Lower leg skin (tissue), 4 donors: ENCODE results near the gene ANO6. TPM values are rescaled to one million over a fixed set of nuclear protein-coding genes. Genes with fewer than 3 reads are reported as not detected.
A peak's percentile ranks its signal among the peaks of the same experiment; 100 is the strongest.

ENCODE experiments used
- DNase-seq, 2 donors: peaks; one replicate each; pipeline ENCODE4 v3.0.0-alpha.2; 2019; ENCODE audit warnings: low spot score in 2 of 2
- H3K4me3 ChIP-seq: fragments of 200-600 bp; sonication (generic); 2 replicates; pipeline ENCODE4 v1.5.1; 2017; ENCODE audit warnings: mild to moderate bottlenecking, low read depth; ENCODE audit not compliant: poor library complexity, severe bottlenecking
- POLR2A ChIP-seq, 2 donors: fragments of 450-650 bp; IDR thresholded peaks; one replicate each; pipeline ENCODE4 v1.6.1; 2016 to 2017; ENCODE audit warnings: antibody characterized with exemption in 2 of 2, mild to moderate bottlenecking in 1 of 2, moderate library complexity in 1 of 2
- WGBS, 2 donors: methylation state at CpG; one replicate each; pipeline ENCODE4 v1.1.5; 2018; 5-methylcytosine and 5-hydroxymethylcytosine counted together
- intact Hi-C: fragments of 100-400 bp; cut with DNase I; formaldehyde crosslinking; loops from one replicate; pipeline ENCODE4 v1.15.0; 2023; ENCODE audit warnings: low total_unique reads
- total RNA-seq, 4 donors: library from RNA; depleted of rRNA; stranded (reverse); fragments of >200 nt; gene quantifications; one replicate each; pipeline ENCODE4 v1.1.0, GENCODE V29; 2016
- TF ChIP-seq, protein P1 (sequence below), 3 donors: fragments of 450-650 bp; IDR thresholded peaks; one replicate each; pipeline ENCODE4 v1.5.1; 2016; ENCODE audit warnings: antibody characterized with exemption in 3 of 3, mild to moderate bottlenecking in 3 of 3, moderate library complexity in 2 of 3

Gene ANO6
- total RNA-seq, 4 donors from 2014 or later, result 36.3 to 41.1 (median 38.9) TPM

DNA sequence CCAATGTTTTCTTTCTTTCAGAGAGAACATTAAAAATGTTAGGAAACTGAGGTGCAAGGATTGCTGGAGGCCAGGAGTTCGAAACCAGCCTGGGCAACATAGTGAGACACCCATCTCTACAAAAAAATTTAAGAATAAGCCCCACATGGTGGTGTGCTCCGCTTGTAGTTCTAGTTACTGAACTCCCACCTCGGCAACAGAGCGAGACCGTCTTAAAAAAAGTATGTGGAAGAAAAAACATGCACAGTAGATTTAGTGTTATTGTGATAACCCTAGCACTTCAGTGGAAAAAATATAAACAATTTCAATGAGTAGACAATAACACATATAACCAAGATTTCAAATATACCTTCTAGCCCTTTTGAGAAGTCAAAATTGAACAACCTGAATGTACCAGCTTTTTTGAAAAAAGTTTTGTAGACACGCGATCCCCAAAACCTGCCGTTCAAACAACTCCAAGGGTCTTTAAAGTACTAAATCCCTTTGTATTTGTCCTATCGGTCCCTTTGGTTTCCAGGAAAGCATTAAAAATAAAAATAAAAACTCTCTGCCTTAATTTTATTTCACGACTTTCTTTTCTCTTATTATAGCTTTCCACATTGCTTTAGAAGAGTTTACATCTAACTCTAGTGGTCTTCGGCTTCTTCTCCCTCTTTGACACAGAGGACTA lies 1.0 kb upstream of the ANO6 start:
- H3K4me3 ChIP-seq, result peak overlapping the region; percentile 64
- DNase-seq, result no peak
- intact Hi-C loops, result no loop called here
- 18 to 23% methylated on average over 11 of the region's 11 CpGs for WGBS, 2 donors
- TF ChIP-seq, protein P1, sequence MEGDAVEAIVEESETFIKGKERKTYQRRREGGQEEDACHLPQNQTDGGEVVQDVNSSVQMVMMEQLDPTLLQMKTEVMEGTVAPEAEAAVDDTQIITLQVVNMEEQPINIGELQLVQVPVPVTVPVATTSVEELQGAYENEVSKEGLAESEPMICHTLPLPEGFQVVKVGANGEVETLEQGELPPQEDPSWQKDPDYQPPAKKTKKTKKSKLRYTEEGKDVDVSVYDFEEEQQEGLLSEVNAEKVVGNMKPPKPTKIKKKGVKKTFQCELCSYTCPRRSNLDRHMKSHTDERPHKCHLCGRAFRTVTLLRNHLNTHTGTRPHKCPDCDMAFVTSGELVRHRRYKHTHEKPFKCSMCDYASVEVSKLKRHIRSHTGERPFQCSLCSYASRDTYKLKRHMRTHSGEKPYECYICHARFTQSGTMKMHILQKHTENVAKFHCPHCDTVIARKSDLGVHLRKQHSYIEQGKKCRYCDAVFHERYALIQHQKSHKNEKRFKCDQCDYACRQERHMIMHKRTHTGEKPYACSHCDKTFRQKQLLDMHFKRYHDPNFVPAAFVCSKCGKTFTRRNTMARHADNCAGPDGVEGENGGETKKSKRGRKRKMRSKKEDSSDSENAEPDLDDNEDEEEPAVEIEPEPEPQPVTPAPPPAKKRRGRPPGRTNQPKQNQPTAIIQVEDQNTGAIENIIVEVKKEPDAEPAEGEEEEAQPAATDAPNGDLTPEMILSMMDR (IDR thresholded peaks at IDR 0.05), result no peak
- no peak for TF ChIP-seq POLR2A (IDR thresholded peaks at IDR 0.05)

DNA sequence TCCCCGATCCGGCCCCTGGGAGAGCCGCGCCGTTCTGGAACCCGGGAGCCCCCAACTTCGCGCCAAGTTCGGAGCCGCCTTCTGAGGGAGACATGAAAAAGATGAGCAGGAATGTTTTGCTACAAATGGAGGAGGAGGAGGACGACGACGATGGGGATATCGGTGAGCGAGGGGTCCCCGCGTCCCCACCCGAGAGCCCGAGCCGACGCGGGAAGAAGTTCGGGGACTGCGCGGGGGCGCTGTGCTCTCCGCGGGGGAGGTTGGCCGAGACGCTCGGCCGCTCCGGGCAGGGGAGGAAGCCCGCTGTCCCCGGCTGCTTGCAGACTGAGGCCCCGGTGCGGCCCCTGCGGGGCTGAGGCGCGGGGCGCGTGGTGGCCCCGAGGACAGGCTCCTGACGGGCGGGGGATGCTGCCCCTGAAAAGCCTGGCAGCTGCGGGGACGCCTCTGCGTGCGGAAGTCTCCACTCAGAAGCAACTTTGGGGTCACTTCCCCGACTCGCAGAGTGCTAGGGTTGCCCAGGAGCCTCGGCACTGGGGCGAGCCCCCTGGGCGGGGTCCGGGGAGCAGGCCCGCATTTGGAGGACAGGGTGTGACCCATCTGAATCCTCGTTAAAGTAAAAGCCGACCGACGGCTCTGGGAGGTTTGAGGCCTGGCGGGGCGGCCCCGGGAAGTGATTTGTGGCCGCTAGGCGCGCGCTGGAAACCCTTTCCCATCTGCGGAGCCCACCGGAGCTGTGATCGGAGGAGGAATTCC lies 511 bp downstream of the ANO6 start:
- TF ChIP-seq POLR2A (IDR thresholded peaks at IDR 0.05), result no peak
- TF ChIP-seq, protein P1 (IDR thresholded peaks at IDR 0.05), result no peak
- peak overlapping the region; percentile 64 for H3K4me3 ChIP-seq
- WGBS, 2 donors, result 0 to 1% methylated on average over 52 to 57 of the region's 70 CpGs
- DNase-seq, result peak; percentile 42 to 91
- intact Hi-C loops, result no loop called here

DNA sequence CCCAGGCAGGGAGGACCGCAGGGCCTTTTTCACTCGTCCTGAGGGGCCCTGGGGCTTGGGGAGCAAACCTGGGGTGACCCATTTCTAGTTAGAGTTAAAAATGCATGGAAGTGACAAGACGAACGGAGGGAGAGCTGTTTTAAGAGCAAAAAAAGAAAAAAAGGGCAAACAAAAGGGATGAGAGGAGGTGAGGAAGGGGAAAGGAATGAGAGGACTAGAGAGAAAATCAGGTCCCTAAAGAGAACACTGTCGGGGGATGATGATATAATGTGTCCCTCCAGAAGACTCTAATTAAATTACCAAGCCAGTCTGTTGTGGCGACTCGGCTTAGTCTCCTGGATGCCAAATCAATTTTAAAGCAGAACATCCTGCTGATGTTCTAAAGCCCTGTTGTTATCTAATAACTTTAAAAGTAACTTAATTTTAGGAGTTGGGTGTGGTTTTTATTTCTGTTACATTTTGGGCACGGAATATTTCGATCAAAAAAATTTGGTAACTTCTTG lies 1.1 kb downstream of the ANO6 start:
- WGBS, 2 donors, result 3 to 4% methylated on average over 9 of the region's 9 CpGs
- TF ChIP-seq, protein P1 (IDR thresholded peaks at IDR 0.05), result no peak
- TF ChIP-seq POLR2A (IDR thresholded peaks at IDR 0.05), result no peak
- peak overlapping the region; percentile 64 for H3K4me3 ChIP-seq
- no peak for DNase-seq
- intact Hi-C loops, result no loop called here

DNA sequence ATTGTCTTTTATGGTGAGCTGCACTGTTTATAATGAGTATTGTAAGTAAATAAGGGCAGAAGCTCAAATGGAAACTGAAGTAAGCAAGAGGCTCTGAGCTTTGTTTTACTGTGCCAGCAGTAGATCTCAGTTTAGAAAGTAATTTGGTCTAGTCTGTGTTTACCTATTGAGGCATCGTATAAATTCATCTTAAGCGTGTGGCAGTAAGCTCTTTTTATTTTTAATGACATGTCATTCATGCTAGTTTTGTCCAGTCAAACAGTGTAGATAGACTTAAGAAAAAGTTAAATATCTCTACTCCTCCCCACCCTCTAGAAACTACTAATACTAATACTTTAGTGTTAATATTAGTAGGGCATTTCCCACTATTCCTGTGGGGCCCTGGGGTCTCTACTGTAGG lies 2.0 kb downstream of the ANO6 start:
- WGBS, 2 donors, result 43 to 50% methylated on average over 2 of the region's 2 CpGs
- TF ChIP-seq, protein P1 (IDR thresholded peaks at IDR 0.05), result no peak
- TF ChIP-seq POLR2A (IDR thresholded peaks at IDR 0.05), result no peak
- no peak for DNase-seq
- intact Hi-C loops, result no loop called here
- H3K4me3 ChIP-seq, result no peak overlapping the region

DNA sequence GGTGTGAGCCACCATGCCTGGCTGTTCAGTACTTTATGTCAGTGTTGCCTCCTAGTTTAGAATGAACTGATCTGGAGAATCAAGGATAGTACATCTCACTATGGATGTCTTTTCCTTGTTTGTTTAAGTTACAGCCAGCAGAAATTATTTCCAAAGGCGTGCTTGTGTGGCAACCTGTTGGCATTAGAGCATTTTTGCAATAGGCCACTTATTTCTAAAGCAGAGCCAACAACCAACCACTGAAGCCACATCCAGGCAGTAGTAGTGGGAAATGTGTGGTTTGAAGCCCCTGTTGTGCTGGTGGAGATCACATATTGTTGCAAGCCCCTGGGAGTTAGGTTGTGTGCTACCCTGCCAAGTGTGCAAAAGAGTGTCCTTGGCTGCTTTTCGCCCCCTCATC lies 3.7 kb downstream of the ANO6 start:
- H3K4me3 ChIP-seq, result no peak overlapping the region
- TF ChIP-seq, protein P1 (IDR thresholded peaks at IDR 0.05), result no peak
- no peak for TF ChIP-seq POLR2A (IDR thresholded peaks at IDR 0.05)
- no peak for DNase-seq
- intact Hi-C loops, result no loop called here
- 80 to 89% methylated on average over 2 of the region's 2 CpGs for WGBS, 2 donors
